ENCODE measurements around the gene PARP4. TPM values are rescaled to one million over a fixed set of nuclear protein-coding genes. Genes with fewer than 3 reads are reported as not detected.
"Not testable (repeated sequence)": the region's sequence is repeated elsewhere in the genome, so short reads cannot be mapped to it uniquely, and the experiment has no call there.

The PARP4 gene
- total RNA-seq, 3 donors from 2014 or later, result 5.1 to 10.9 (median 7.9) TPM

- no peak for DNase-seq
- Mint-ChIP-seq H3K36me3 (ENCODE audit: insufficient read depth) (peaks cover 55% of the 10 kb centered on the region), H3K4me1 (ENCODE audit: low read depth) (no peaks in the 10 kb centered on the region), H3K4me3 (no peak overlapping the region), H3K9me3 (no peaks in the 10 kb centered on the region), H3K27me3 (ENCODE audit: low read depth) (no peaks in the 10 kb centered on the region)
- ATAC-seq, result no peak
Observed at GRCh38 chr13:24495151-24495729, 17.3 kb downstream of the PARP4 start.

DNA sequence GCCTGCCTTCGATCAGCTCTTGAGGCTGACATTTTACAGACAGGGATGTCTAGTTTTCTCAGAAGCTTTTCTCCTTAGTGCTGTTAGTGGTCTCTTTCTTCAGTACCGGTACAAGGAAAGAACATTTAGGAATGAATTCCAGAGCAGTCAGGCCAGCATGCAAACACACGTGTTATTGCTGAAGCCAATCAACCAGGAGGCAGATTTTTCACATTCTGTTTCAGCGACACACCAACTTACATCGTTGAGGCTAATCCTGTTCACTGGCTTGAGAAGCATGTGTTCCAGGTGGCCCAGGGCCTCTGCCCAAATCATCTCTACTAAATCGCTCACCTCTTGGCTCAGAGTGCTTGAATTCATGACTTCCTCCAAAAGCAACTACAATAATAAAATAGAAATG, 19.2 kb downstream of the PARP4 start:
- H3K27me3 Mint-ChIP-seq (ENCODE audit: low read depth), result no peaks in the 10 kb centered on the region
- no peak for DNase-seq
- H3K4me1 Mint-ChIP-seq (ENCODE audit: low read depth), result no peaks in the 10 kb centered on the region
- H3K4me3 Mint-ChIP-seq, result no peak overlapping the region
- no peaks in the 10 kb centered on the region for H3K9me3 Mint-ChIP-seq
- ATAC-seq, result no peak
- peaks cover 65% of the 10 kb centered on the region for H3K36me3 Mint-ChIP-seq (ENCODE audit: insufficient read depth)

- H3K4me1 Mint-ChIP-seq (ENCODE audit: low read depth), result no peaks in the 10 kb centered on the region
Observed at GRCh38 chr13:24491845-24492244, 20.7 kb downstream of the PARP4 start.

DNA sequence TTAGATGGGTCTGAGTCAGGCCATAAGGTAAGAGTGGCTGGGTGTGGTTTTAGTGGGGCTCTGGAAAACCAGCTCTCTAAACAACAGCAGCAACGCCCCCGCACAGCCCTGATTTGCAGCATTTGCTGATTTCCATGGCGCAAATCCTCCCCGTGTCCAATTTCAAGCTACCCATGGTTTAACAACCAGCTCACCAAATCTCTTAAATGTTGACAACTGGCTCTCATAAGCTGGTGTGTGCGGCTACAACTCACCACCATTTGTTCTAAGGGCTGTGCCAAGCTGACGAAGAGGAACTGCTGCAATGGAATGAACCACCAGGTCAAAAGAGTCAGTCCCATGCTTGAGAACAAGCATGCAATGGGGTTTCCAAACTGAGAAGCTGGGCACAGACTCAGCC, 22.9 kb downstream of the PARP4 start:
- H3K9me3 Mint-ChIP-seq, result no peaks in the 10 kb centered on the region
- H3K4me3 Mint-ChIP-seq, result no peak overlapping the region
- no peaks in the 10 kb centered on the region for H3K4me1 Mint-ChIP-seq (ENCODE audit: low read depth)
- peaks cover 62% of the 10 kb centered on the region for H3K36me3 Mint-ChIP-seq (ENCODE audit: insufficient read depth)
- ATAC-seq (no peak), DNase-seq (no peak)
- no peaks in the 10 kb centered on the region for H3K27me3 Mint-ChIP-seq (ENCODE audit: low read depth)

More at GRCh38 chr13:24491845-24492244, 20.7 kb downstream of the PARP4 start:
- ATAC-seq, result no peak
- peaks cover 65% of the 10 kb centered on the region for H3K36me3 Mint-ChIP-seq (ENCODE audit: insufficient read depth)
- H3K4me3 Mint-ChIP-seq, result no peak overlapping the region
- no peaks in the 10 kb centered on the region for H3K27me3 Mint-ChIP-seq (ENCODE audit: low read depth)
- H3K9me3 Mint-ChIP-seq, result no peaks in the 10 kb centered on the region
- no peak for DNase-seq

DNA sequence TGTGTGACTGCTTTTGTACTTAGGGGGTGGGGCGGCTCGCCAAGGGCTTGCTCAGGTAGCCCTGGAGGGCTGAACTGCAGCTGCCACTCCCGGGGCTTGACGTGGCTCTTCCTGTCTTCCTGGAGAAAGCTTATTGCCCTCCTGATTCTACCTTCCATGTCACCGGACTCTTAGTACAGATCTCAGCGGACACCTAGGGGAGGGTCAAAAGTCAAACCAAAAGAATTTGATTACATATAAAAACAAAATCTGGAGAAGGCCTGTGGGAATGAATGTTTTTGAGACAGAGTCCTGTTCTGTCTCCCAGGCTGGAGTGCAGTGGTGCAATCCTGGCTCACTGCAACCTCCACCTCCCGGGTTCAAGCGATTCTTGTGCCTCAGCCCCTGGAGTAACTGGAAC, 24.5 kb downstream of the PARP4 start:
- not testable (repeated sequence) for DNase-seq; ATAC-seq; H3K4me1 Mint-ChIP-seq (ENCODE audit: low read depth); H3K9me3 Mint-ChIP-seq; H3K4me3 Mint-ChIP-seq; H3K27me3 Mint-ChIP-seq (ENCODE audit: low read depth)
- peaks cover 58% of the 10 kb centered on the region for H3K36me3 Mint-ChIP-seq (ENCODE audit: insufficient read depth)

DNA sequence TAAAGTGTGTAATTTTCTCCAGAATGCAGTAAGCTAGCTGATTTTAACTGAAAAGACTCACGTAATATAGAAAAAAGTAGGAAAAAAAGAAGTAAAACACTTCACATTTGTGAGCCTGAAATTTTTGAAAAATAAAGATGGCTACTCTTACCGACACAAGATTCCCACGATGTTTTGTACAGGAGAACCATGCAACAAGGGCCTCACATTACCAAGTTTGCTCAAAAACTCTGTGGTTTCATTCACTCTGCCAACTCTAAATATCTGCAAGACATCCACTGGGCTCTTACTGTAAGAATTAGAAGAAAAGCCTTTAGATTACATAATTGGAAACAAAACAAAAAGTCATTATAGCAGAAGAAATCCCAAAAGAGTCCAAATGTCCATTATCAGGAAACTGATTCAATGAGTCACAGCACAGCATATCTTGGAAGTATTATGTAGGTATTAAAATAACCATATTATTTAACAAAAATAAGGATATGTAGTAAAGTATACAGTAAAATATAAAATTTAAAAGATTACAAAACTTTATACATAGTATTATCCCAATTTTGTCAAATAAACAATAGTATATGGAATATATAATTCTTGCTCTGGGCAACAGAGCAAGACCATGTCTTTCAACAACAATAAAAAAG, 26.4 kb downstream of the PARP4 start:
- ATAC-seq; H3K4me3 Mint-ChIP-seq; DNase-seq; H3K9me3 Mint-ChIP-seq; H3K4me1 Mint-ChIP-seq (ENCODE audit: low read depth); H3K27me3 Mint-ChIP-seq (ENCODE audit: low read depth): not testable (repeated sequence)
- H3K36me3 Mint-ChIP-seq (ENCODE audit: insufficient read depth), result peaks cover 57% of the 10 kb centered on the region

- DNase-seq, result no peak
- Mint-ChIP-seq H3K27me3 (ENCODE audit: low read depth) (no peaks in the 10 kb centered on the region), H3K36me3 (ENCODE audit: insufficient read depth) (peaks cover 63% of the 10 kb centered on the region), H3K9me3 (no peaks in the 10 kb centered on the region), H3K4me3 (no peak overlapping the region), H3K4me1 (ENCODE audit: low read depth) (no peaks in the 10 kb centered on the region)
- no peak for ATAC-seq
Observed at GRCh38 chr13:24473686-24474085, 38.9 kb downstream of the PARP4 start.

DNA sequence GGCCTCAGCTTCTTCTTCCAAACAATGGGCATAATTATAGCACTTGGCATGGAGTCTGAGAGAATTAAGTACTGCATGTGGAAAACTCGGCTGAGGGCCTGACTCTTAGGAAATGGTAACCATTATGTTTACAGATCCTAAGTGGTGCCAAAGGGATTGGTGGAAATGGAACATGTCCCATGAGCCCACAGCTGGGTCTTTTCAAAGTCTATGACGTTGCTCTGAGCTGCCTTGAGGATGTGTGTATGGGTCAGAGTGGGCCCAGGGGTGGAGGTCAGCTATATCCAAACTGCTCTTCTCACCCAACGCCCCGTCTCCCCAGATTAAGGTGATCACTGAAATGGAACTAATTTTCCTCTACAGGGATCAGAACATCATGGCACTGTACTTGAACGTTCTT, 40.4 kb downstream of the PARP4 start:
- not testable (repeated sequence) for H3K9me3 Mint-ChIP-seq; DNase-seq; H3K4me1 Mint-ChIP-seq (ENCODE audit: low read depth); ATAC-seq; H3K27me3 Mint-ChIP-seq (ENCODE audit: low read depth); H3K4me3 Mint-ChIP-seq
- peaks cover 72% of the 10 kb centered on the region for H3K36me3 Mint-ChIP-seq (ENCODE audit: insufficient read depth)

- H3K4me3 Mint-ChIP-seq, result no peak overlapping the region
- DNase-seq (no peak), ATAC-seq (no peak)
- H3K36me3 Mint-ChIP-seq (ENCODE audit: insufficient read depth), result peaks cover 48% of the 10 kb centered on the region
- H3K9me3 Mint-ChIP-seq, result no peaks in the 10 kb centered on the region
- H3K4me1 Mint-ChIP-seq (ENCODE audit: low read depth), result peaks cover 29% of the 10 kb centered on the region
- no peaks in the 10 kb centered on the region for H3K27me3 Mint-ChIP-seq (ENCODE audit: low read depth)
Observed at GRCh38 chr13:24463078-24463477, 49.5 kb downstream of the PARP4 start.

DNA sequence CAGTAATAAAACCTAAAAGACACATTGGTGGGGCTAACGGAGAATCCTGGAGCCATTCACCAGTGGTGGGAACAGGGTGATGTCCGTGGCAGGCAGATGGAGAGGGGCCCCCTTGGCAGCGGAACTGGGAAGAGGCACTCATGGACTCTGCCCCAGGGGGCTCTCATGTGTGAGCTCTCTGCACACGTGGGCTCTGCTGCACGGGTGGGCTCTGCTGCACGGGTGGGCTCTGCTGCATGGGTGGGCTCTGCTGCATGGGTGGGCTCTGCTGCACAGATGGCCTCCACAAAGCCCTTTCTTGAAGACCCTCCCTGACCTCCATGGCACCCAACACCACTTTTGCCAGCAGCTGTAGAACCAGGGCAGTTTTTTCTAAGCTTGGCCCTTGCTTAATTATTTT, 52.3 kb downstream of the PARP4 start:
- Mint-ChIP-seq H3K4me1 (ENCODE audit: low read depth) (peaks cover 27% of the 10 kb centered on the region), H3K27me3 (ENCODE audit: low read depth) (no peaks in the 10 kb centered on the region), H3K36me3 (ENCODE audit: insufficient read depth) (peaks cover 36% of the 10 kb centered on the region), H3K9me3 (no peaks in the 10 kb centered on the region), H3K4me3 (no peak overlapping the region)
- no peak for DNase-seq
- no peak for ATAC-seq

- no peaks in the 10 kb centered on the region for H3K27me3 Mint-ChIP-seq (ENCODE audit: low read depth)
Observed at GRCh38 chr13:24459726-24460125, 52.9 kb downstream of the PARP4 start.

GRCh38 chr13:24459234-24459633, 53.3 kb downstream of the PARP4 start:
- peaks cover 21% of the 10 kb centered on the region for H3K4me1 Mint-ChIP-seq (ENCODE audit: low read depth)
- H3K27me3 Mint-ChIP-seq (ENCODE audit: low read depth), result no peaks in the 10 kb centered on the region
- no peaks in the 10 kb centered on the region for H3K9me3 Mint-ChIP-seq
- H3K4me3 Mint-ChIP-seq, result no peak overlapping the region
- H3K36me3 Mint-ChIP-seq (ENCODE audit: insufficient read depth), result peaks cover 33% of the 10 kb centered on the region
- DNase-seq, result no peak
- ATAC-seq, result peak; percentile 75 to 78

More at GRCh38 chr13:24459726-24460125, 52.9 kb downstream of the PARP4 start:
- ATAC-seq (no peak), DNase-seq (no peak)
- peaks cover 34% of the 10 kb centered on the region for H3K36me3 Mint-ChIP-seq (ENCODE audit: insufficient read depth)
- H3K4me3 Mint-ChIP-seq, result no peak overlapping the region
- no peaks in the 10 kb centered on the region for H3K9me3 Mint-ChIP-seq
- H3K4me1 Mint-ChIP-seq (ENCODE audit: low read depth), result peaks cover 26% of the 10 kb centered on the region

- H3K4me3 Mint-ChIP-seq, result no peak overlapping the region
- no peaks in the 10 kb centered on the region for H3K9me3 Mint-ChIP-seq
- H3K27me3 Mint-ChIP-seq (ENCODE audit: low read depth), result no peaks in the 10 kb centered on the region
- peaks cover 16% of the 10 kb centered on the region for H3K4me1 Mint-ChIP-seq (ENCODE audit: low read depth)
- DNase-seq (no peak), ATAC-seq (no peak)
- peaks cover 30% of the 10 kb centered on the region for H3K36me3 Mint-ChIP-seq (ENCODE audit: insufficient read depth)
Observed at GRCh38 chr13:24458736-24459135, 53.8 kb downstream of the PARP4 start.

DNA sequence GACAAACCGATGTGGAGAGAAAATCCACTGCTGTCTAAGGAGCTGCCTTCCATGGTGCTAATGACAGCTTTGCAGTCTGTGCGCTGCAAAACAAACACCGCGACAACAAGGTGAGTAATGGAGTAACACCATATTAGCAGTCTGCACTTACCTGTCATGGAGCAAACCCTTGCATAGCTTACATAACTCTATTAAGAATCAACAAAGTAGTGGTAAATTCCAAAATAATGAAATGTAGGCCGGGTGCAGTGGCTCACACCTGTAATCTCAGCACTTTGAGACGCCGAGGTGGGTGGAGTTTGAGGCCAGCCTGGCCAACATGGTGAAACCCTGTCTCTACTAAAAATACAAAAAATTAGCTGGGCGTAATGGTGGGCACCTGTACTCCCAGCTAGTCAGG, 56.2 kb downstream of the PARP4 start:
- no peak overlapping the region for H3K4me3 Mint-ChIP-seq
- peaks cover 4% of the 10 kb centered on the region for H3K4me1 Mint-ChIP-seq (ENCODE audit: low read depth)
- peaks cover 26% of the 10 kb centered on the region for H3K36me3 Mint-ChIP-seq (ENCODE audit: insufficient read depth)
- H3K27me3 Mint-ChIP-seq (ENCODE audit: low read depth), result no peaks in the 10 kb centered on the region
- ATAC-seq, result no peak
- H3K9me3 Mint-ChIP-seq, result no peaks in the 10 kb centered on the region
- DNase-seq, result no peak

DNA sequence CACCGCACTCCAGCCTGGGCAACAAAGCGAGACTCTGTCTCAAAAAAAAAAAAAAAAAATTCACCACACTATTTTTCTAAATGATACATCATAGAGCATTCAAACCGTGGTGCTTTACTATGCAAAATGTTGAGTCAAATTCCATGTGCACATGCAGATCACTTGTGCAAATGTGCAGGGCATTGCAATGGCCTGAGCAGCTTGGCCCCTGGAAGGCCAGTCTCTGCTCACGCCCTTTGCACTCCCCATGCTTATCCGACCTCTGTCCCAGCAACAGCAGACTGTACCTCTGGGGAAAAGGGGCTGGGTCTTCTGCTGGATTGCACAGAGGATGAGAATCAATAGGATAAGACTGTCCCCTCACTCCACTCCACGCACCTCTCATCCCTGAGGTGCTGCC, 58.5 kb downstream of the PARP4 start:
- Mint-ChIP-seq H3K9me3 (no peaks in the 10 kb centered on the region), H3K36me3 (ENCODE audit: insufficient read depth) (peaks cover 27% of the 10 kb centered on the region), H3K4me3 (no peak overlapping the region), H3K4me1 (ENCODE audit: low read depth) (no peaks in the 10 kb centered on the region), H3K27me3 (ENCODE audit: low read depth) (no peaks in the 10 kb centered on the region)
- ATAC-seq (no peak), DNase-seq (no peak)

All from activated T-cell treated with anti-CD3 and anti-CD28 coated beads, Interleukin-2, amount 50 U/mL, for 4 hours (primary cell).